ENCODE results near the gene ZNF830.
"Not testable (repeated sequence)": the region's sequence is repeated elsewhere in the genome, so short reads cannot be mapped to it uniquely, and the experiment has no call there.

Gene ZNF830, protein sequence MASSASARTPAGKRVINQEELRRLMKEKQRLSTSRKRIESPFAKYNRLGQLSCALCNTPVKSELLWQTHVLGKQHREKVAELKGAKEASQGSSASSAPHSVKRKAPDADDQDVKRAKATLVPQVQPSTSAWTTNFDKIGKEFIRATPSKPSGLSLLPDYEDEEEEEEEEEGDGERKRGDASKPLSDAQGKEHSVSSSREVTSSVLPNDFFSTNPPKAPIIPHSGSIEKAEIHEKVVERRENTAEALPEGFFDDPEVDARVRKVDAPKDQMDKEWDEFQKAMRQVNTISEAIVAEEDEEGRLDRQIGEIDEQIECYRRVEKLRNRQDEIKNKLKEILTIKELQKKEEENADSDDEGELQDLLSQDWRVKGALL

GRCh38 chr17:34961093-34961911 lies at the start of gene ZNF830, which contains the start of gene CCT6B:
Gene ZNF830 (plus strand): TSS chr17:34961540. CDS start chr17:34961567, 27 bp downstream.
Gene CCT6B (minus strand): TSS chr17:34961460. CDS start chr17:34961393, 67 bp downstream.
- DNase-seq = peak; percentile 92

- no peak for DNase-seq
Measured at GRCh38 chr17:34913001-34913400, 48.3 kb upstream of the ZNF830 start.

- DNase-seq = no peak
Measured at GRCh38 chr17:34916120-34916519, 45.2 kb upstream of the ZNF830 start.

DNA sequence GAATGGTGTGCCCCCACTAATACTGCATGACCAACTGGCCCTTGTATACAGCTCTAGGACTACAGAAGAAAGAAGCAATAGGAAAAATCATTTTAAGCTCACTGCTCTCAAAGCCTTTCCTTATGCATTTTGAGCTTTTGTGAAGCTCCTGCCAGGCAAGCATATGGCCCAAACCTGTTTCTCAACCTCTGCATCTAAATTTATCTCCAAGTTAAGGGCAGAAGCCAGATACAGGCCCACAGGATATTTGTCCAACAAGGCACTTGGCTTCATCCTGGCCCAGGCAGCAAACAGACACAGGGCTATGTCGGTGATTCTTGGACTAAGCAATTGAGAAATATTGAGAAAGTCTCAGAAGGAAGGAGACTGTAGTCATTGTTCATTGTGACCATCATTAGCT lies 44.0 kb upstream of the ZNF830 start:
- DNase-seq = no peak

- no peak for DNase-seq
Measured at GRCh38 chr17:34920676-34921075, 40.7 kb upstream of the ZNF830 start.

GRCh38 chr17:34926661-34927060 lies 34.7 kb upstream of the ZNF830 start:
- DNase-seq = no peak

DNA sequence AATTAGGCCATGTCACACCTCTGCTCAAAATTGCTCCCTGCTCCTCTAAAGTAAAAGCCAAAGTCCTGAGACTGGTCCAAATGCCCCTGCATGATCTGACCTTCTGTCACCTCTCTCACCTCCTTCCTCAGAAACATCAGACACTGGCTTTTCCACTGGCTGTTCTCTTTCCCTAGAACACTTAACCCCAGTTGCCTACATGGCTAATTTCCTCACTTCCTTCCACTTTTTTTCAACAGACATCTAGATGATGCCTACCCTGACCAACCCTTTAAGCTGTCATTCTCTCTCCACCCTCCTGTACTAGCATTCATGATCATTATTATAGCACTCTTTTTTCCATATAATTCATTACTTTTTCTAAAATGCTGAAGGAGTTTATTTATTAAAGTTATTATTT lies 31.1 kb upstream of the ZNF830 start:
- DNase-seq = no peak

DNA sequence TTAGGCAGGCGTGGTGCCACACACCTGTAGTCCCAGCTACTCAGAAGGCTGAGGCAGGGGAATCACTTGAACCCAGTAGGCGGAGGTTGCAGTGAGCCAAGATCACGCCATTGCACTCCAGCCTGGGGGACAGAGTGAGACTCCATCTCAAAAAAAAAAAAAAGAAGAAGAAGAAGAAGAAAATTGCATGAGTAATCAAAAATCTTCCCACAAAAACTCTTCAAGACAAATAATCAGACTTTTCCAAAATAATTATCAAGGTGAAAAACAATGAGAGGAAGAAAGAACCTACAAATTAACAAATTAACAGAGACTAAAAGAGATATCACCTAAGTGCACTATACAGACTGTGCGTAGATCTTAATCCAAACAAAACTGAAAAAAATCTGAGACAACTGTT lies 10.6 kb upstream of the ZNF830 start:
- DNase-seq = not testable (repeated sequence)

GRCh38 chr17:34958438-34958837 lies 2.9 kb upstream of the ZNF830 start:
- no peak for DNase-seq

GRCh38 chr17:34974179-34974578 lies 12.8 kb downstream of the ZNF830 start:
- no peak for DNase-seq

- peak; percentile 28 for DNase-seq
Measured at GRCh38 chr17:34974794-34975785, 13.8 kb downstream of the ZNF830 start.

DNA sequence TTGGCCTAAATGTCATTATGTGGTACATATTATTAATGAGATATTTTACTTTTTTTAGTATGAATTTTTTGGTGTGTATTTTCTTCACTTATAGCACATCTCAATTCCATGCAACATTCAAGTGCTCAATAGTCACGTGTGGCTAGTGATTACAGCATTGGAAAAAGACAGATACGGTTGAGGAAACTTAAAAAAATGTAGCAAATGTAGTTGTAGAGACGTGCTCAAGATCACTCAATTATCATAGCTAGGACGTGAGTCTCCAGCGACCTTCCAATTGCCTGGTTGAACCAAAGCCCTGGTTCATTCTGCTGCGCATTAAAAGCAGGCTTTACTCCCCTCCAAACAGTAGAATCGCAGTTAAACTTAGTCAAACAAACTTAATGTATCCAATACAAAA lies 17.8 kb downstream of the ZNF830 start:
- no peak for DNase-seq

DNA sequence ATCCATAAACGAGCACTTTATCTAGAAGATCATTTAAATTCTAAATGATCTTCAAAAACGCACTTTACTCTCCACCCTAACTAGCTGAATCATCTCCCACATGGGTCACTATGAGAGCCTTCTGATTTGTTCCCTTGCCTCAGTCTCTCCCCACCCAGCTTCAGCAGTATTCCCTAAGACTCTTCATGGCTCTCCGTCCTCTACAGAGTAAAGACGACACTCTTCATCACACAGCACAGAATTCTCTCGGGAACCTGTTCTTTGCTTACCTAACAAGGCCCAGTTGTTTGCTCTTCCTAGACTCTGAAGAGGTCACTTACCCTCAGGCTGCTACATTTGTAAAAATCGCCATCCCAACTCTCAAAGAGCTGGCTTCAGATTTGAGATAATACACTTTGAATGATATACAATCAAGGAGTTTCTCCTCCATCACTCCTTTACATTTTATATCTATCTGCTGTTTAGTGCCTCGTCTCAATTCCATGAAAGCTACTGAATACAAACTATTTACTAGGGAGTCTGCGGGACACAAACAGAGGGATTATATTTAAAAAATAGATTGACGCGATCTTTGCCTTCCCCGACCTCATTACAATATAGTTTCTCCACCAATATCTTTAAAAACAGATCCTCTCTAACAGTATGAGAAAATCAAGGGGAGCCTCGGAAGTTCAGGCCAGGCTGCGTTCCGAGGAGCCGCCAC lies 18.5 kb downstream of the ZNF830 start:
- DNase-seq = no peak

DNA sequence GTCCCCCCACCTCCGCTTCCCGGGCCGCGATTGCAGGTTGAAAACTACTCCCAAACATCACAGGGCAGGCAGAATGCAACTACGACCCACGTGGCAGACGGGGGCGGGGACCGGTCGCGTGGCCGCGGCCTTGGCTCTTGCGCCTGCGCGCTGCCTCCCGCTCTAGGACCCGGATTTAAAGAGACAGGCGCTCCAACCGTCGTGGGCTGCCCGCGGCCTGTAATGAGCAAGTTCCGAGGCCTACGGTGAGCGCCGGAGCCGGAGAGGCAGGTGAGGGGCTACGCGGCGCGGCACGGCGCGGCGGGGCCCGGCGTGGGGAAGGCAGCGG lies 19.0 kb downstream of the ZNF830 start, which contains the start of gene LIG3:
Gene LIG3 (plus strand): TSS at position 160 of the 328 bp plus-strand sequence. CDS start 2,494 bp downstream, outside the sequence.
- peak; percentile 97 for DNase-seq

DNA sequence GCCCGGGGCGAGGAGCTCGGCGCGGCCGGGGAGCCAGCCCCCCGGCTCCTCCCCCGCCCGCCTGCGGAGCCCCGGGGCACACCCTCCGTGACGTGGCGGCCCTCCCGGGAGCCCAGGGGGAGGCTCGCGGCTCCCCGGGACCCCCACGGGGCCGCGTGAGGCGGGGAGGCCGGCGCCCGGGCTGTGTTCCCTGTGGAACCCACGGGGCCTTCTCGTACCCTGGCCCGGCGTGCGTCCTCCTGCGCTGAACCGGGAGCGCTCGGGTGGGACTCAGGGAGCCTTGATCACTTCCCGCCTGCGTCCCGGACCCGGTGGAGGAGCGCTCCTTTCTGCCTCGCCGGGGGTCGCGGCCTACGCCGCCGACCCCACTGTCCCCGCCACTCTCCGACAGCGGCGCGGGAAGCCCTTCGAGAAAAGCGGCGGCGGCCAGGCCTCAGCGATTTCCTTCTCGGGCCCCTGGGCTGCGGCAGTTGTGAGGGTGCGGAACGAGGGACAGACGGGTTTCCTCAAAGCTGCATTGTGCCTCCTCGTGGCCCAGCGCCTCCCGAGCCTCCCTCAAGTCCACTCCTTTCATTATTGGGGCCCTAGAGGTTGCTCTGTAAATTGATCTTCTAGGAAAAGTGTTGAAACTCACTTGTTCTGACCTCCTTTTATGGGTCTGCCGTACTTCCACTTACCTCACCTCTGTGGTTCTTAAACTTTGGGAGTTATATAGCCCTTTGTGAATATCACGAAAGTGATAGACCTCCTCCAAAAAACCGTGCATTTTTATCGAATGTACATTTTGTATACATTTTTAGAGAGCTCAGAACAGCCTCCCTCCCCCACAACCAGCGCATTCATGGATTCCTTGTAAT lies 19.6 kb downstream of the ZNF830 start:
- peak; percentile 81 for DNase-seq

GRCh38 chr17:34981538-34982241 lies 20.4 kb downstream of the ZNF830 start:
- no peak for DNase-seq

DNA sequence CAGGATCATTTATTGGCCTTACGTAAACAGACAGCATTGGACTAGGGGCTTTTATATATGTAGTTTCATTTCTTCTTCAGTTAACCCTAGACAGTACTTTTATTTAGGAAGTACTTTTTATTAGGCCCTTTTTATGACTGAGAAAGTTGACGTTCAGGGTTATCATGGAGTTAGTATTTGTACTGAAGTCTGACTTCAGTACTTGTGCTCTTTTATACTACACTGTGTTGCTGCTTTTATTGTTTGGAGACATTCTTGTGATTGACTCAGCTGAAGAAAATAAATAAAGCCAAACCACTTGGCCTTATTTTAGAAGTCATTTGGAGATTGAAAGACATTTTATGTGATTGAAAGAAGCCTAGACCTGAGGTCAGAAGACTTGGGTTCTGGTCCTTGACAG lies 25.9 kb downstream of the ZNF830 start:
- no peak for DNase-seq

DNA sequence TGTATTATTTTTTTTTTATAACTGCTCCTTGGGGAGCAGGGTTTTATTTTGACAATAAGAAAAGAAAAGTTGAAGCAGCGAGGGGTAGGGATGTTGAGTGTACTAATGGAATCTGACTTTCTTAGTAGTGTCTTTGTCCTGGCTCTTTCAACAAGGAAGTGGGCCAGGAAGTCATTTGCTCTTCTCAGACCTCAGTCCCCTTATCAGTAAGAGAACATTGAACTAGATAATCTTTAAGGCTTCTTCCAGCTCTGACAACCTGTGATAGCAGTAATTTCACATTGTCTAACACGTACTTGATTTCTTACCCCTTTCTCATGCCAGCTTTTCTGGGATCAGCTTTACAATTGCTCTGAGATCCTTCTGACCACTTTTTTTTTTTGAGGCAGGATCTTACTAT lies 27.3 kb downstream of the ZNF830 start:
- DNase-seq = no peak

DNA sequence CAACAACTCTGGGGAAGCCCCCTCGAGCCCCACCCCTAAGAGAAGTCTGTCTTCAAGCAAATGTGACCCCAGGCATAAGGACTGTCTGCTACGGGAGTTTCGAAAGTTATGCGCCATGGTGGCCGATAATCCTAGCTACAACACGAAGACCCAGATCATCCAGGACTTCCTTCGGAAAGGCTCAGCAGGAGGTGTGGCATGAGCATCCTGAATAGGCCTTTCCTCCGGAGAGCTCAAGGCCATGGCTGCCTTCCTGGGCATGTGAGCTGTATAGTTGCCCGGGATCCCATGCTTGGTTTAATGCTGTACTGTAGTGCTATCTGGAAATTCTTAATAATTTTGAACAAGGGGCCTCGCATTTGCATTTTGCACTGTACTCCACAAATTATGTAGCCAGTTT lies 28.1 kb downstream of the ZNF830 start:
- no peak for DNase-seq

- DNase-seq = no peak
Measured at GRCh38 chr17:34990921-34991365, 29.6 kb downstream of the ZNF830 start.
